HG03280 (cell line): Measurements from ENCODE around the gene PAH.
A peak's percentile ranks its signal among the peaks of the same experiment; 100 is the strongest.
"Not testable (repeated sequence)": the region's sequence is repeated elsewhere in the genome, so short reads cannot be mapped to it uniquely, and the experiment has no call there.

Experiments used
- ATAC-seq: cut with Tn5 transposase; IDR thresholded peaks from one replicate; pipeline ENCODE4 v1.9.1; 2021; ENCODE audit warnings: mild to moderate bottlenecking, moderate library complexity; ENCODE audit not compliant: unreplicated experiment

The PAH gene

DNA sequence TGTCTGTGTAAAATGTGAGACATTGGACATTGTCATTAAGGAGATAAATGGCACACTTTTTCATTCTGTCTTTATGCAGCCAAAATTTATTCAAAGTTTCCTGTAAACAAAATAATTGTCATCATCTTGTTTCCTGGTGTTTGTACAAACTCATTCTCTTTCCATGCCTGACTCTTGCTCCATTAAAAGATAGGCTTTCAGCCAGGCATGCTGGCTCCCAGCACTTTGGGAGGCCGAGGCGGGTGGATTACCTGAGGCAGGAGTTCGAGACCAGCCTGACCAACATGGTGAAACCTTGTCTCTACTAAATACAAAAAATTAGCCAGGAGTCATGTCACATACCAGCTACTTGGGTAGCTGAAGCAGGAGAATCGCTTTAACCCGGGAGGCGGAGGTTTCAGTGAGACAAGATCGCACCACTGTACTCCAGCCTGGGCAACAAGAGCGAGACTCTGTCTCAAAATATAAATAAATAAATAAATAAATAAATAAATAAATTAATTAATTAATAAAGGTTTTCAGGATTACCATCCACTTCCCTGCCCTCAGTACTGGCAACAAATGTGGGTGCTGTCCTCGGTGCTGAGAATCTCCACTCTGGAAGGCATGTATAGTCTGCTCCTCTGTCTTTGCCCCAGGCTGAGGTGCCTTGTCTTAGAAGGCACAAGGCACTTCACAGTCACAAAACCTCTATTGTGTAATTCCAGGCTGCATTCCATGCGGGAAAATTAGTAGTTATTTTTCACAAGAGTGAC is 83.2 kb downstream of the PAH start:
- ATAC-seq, result no peak

DNA sequence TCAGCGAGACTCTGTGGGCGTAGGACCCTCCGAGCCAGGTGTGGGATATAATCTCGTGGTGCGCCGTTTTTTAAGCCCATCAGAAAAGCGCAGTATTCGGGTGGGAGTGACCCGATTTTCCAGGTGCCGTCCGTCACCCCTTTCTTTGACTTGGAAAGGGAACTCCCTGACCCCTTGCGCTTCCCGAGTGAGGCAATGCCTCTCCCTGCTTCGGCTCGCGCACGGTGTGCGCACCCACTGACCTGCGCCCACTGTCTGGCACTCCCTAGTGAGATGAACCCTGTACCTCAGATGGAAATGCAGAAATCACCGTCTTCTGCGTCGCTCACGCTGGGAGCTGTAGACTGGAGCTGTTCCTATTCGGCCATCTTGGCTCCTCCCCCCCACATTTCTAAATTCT is 84.2 kb downstream of the PAH start:
- not testable (repeated sequence) for ATAC-seq

- ATAC-seq, result no peak
Observed at GRCh38 chr12:102824218-102824835, 92.7 kb downstream of the PAH start.

- ATAC-seq, result no peak
Observed at GRCh38 chr12:102821149-102821548, 95.9 kb downstream of the PAH start.

DNA sequence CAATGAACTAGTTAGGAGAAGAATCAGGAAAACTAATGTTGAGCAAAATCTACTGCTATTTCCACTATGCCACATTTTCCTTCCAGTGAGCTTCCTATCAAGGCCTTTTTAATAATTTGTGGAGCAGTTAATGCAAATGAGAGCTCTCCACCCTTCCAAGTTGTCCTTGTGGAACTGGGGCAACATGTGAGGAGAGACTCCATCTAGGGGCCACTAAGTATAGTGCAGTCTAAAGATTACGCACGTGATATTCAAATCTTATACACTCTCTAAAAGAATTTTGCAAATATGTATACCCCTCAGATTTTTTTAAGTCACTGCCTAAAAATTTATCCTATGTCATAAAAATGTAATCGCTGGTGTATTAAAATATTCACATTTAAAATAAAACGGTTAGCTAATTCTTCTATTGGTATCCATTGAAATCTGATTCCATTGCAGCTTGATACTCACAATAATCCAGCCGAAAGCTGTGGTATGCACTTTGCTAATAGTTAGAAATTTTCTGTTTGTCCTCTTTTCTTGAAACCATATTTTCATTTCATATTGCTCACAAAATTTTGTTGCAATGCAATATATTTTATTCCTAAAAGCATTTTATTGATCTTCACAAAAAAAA is 100.1 kb downstream of the PAH start:
- peak; percentile 76 for ATAC-seq

- ATAC-seq, result no peak
Observed at GRCh38 chr12:102814691-102815367, 102.2 kb downstream of the PAH start.

GRCh38 chr12:102812344-102812743 is 104.7 kb downstream of the PAH start:
- ATAC-seq, result no peak

- no peak for ATAC-seq
Observed at GRCh38 chr12:102811110-102811737, 105.8 kb downstream of the PAH start.

- ATAC-seq, result no peak
Observed at GRCh38 chr12:102808412-102808811, 108.6 kb downstream of the PAH start.

GRCh38 chr12:102806592-102806991 is 110.5 kb downstream of the PAH start:
- ATAC-seq, result no peak

GRCh38 chr12:102806110-102806509 is 110.9 kb downstream of the PAH start:
- no peak for ATAC-seq

- no peak for ATAC-seq
Observed at GRCh38 chr12:102800565-102800964, 116.5 kb downstream of the PAH start.

- no peak for ATAC-seq
Observed at GRCh38 chr12:102799229-102799628, 117.8 kb downstream of the PAH start.

- ATAC-seq, result no peak
Observed at GRCh38 chr12:102797528-102797927, 119.5 kb downstream of the PAH start.

- ATAC-seq, result no peak
Observed at GRCh38 chr12:102793921-102794320, 123.1 kb downstream of the PAH start.
